Epidermal melanocyte (primary cell): Measurements from ENCODE around the gene TBKBP1.

Experiments
- DNase-seq: peaks from one replicate; pipeline ENCODE4 v3.0.0; 2011; ENCODE audit warnings: low spot score; ENCODE audit not compliant: insufficient read length

The TBKBP1 gene

GRCh38 chr17:47693731-47694580, at the start of gene TBKBP1:
Gene TBKBP1 (plus strand): TSS chr17:47694161. CDS start chr17:47696113, 1,952 bp downstream.
- DNase-seq = no peak

DNA sequence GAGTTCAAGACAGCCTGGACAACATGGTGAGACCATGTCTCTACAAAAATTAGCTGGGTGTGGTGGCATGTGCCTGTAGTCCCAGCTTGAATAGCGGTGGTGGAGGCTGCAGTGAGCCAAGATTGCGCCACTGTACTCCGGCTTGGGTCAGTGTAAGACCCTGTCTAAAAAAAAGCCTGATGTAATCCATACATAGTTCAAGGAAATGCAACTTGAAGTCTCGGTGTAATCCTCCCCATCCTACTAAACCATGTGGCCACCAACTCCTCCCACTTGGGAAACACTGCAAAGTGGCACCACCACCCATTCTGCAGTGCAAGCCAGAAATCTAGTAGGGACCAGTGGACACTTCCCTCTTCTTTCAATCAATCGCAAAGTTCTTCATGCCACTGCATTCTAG, 49.6 kb upstream of the TBKBP1 start:
- no peak for DNase-seq

GRCh38 chr17:47649153-47649971, 44.6 kb upstream of the TBKBP1 start, which contains the start of gene KPNB1:
Gene KPNB1 (plus strand): TSS chr17:47649919. CDS start chr17:47650245, 326 bp downstream.
- DNase-seq = peak; percentile 74

DNA sequence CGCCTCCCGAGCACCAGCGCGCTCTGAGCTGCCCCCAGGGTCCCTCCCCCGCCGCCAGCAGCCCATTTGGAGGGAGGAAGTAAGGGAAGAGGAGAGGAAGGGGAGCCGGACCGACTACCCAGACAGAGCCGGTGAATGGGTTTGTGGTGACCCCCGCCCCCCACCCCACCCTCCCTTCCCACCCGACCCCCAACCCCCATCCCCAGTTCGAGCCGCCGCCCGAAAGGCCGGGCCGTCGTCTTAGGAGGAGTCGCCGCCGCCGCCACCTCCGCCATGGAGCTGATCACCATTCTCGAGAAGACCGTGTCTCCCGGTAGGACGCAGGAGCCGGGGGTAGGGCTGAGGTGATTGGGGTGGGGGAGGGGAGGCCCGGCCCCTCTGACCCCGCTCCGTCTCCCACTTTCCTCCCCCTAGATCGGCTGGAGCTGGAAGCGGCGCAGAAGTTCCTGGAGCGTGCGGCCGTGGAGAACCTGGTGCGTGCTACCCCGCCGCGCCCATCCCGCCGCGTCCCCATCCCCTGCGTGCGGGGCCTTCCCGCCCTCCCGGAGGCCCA, 43.9 kb upstream of the TBKBP1 start:
- no peak for DNase-seq

GRCh38 chr17:47650525-47651522, 43.1 kb upstream of the TBKBP1 start:
- peak; percentile 75 for DNase-seq

GRCh38 chr17:47651704-47652103, 42.3 kb upstream of the TBKBP1 start:
- DNase-seq = no peak

- no peak for DNase-seq
These were observed 41.4 kb upstream of the TBKBP1 start for GRCh38 chr17:47652570-47652969.

GRCh38 chr17:47653442-47653841, 40.5 kb upstream of the TBKBP1 start:
- no peak for DNase-seq

GRCh38 chr17:47654991-47655390, 39.0 kb upstream of the TBKBP1 start:
- no peak for DNase-seq

- DNase-seq = no peak
These were observed 33.9 kb upstream of the TBKBP1 start for GRCh38 chr17:47660064-47660492.

DNA sequence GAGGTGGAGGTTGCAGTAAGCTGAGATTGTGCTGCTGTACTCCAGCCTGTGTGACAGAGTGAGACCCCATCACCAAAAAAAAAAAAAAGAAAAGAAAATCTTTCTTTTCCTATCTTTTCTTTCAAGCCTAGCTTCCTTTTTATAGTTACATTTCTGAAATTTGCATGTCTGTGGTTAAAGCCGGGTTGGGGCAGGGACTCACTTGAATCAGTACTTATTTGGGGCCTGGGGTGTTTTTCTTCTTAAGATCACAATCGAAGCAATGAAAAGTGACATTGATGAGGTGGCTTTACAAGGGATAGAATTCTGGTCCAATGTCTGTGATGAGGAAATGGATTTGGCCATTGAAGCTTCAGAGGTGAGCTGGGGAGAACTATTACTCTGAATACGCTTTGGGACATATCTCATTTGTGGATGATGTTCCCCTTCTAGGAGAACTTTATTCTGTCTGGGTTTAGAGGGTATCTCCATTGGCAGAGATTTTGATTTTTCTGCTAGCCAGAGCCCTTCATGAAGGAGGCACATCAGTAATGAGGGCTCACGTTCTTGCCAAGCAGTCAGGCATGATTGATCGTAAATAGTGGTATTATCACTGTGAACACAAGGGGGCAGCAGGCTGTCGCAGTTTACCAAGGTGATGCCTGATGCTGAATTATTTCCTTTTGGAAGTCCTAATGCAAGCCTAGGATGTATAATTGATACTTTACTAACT, 29.9 kb upstream of the TBKBP1 start:
- peak; percentile 38 for DNase-seq

DNA sequence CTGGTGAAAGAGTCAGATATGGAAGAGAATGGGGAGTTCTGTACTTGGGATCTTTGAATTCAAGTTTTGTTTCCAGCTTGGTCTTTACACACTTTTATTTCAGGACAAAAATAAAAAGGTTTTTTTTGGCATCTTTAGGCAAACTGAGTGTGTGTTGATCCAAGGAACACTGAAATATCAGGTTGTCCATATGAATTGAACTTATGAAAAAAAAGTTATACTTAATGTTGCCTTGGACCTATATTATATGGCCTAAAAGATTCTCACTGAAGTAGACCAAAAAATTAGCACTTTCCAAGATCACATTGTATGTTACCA, 29.4 kb upstream of the TBKBP1 start:
- DNase-seq = no peak

DNA sequence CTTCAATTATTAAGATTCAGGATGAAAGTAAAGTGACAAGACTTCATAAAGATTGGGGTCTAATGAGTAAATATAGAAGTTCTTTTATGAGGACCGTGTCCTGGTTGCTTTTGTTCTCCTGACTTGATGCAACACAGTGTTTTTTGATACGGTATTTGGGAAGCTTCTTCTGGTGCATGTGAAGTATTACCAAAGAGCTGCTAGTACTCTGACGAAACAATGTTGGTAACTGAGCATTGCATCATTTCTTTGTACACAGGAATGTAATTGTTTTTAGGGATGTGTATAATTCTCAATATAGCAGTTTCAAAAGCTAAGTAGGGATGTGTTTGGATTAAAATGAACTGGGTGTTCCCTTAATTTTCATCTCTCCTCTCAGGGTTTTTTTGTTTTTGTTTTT, 28.3 kb upstream of the TBKBP1 start:
- DNase-seq = no peak

- no peak for DNase-seq
These were observed 24.9 kb upstream of the TBKBP1 start for GRCh38 chr17:47669081-47669480.

- DNase-seq = no peak
These were observed 23.9 kb upstream of the TBKBP1 start for GRCh38 chr17:47670064-47670463.

DNA sequence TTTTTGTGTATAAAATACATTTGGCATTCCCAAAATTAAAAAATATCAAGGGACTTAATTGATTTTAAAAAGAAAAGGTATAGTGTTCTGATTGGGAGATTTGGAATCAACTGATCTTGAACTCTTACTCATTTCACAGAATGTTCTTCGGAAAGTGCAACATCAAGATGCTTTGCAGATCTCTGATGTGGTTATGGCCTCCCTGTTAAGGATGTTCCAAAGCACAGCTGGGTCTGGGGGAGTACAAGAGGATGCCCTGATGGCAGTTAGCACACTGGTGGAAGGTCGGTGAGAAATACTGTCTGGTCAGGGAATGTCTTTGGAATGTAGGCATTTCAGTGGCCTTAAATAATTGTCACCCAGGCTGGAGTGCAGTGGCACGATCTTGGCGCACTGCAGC, 19.5 kb upstream of the TBKBP1 start:
- DNase-seq = no peak

GRCh38 chr17:47675380-47676198, 18.4 kb upstream of the TBKBP1 start:
- no peak for DNase-seq

DNA sequence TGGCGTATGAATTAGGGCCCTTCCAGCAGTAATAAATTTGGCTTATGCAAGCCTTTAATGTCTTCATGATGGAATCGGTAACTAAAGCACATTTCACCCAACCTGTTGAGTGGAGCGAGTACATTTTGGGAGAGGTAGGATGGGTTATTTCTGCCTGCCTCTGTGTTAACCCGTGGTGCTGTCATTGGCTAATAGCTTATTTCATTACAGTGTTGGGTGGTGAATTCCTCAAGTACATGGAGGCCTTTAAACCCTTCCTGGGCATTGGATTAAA, 17.8 kb upstream of the TBKBP1 start:
- no peak for DNase-seq

- no peak for DNase-seq
These were observed 17.3 kb upstream of the TBKBP1 start for GRCh38 chr17:47676510-47677165.
